Colonic mucosa (tissue), 4 donors: ENCODE measurements around the gene MTERF4. TPM values are rescaled to one million over a fixed set of nuclear protein-coding genes. Genes with fewer than 3 reads are reported as not detected.
A peak's percentile ranks its signal among the peaks of the same experiment; 100 is the strongest.

ENCODE experiments used
- DNase-seq: peaks from one replicate; pipeline ENCODE4 v3.0.0-alpha.2; 2020
- H3K27ac ChIP-seq: fragments of 200-600 bp; one replicate; pipeline ENCODE4 v1.8.0; 2021
- H3K27me3 ChIP-seq: fragments of 200-600 bp; one replicate; pipeline ENCODE4 v1.8.0; 2021
- H3K36me3 ChIP-seq: fragments of 200-600 bp; one replicate; pipeline ENCODE4 v1.8.0; 2021
- H3K4me1 ChIP-seq: fragments of 200-600 bp; one replicate; pipeline ENCODE4 v1.8.0; 2021; ENCODE audit warnings: mild to moderate bottlenecking
- H3K4me3 ChIP-seq: fragments of 200-600 bp; one replicate; pipeline ENCODE4 v1.8.0; 2021
- H3K9ac ChIP-seq, 2 donors: one replicate each; pipeline ENCODE4 v1.7.0; 2013; ENCODE audit warnings: control low read depth in 2 of 2, low read depth in 2 of 2, low read length in 2 of 2
- H3K9me3 ChIP-seq: fragments of 200-600 bp; one replicate; pipeline ENCODE4 v1.8.0; 2021
- CTCF ChIP-seq: fragments of 200-600 bp; IDR thresholded peaks from one replicate; pipeline ENCODE4 v1.8.0; 2022; ENCODE audit warnings: antibody characterized with exemption, mild to moderate bottlenecking
- intact Hi-C: fragments of 100-400 bp; cut with DNase I; formaldehyde crosslinking; loops from one replicate; pipeline ENCODE4 v1.14.1; 2022
- total RNA-seq, 2 donors: library from RNA; stranded (reverse); fragmentation: NEBNext Ultra II Directional in 1 of 2; extraction: Animal tissue kit (Norgen Biotek cat#: 25700) in 1 of 2; gene quantifications; one replicate each; pipeline ENCODE4 v1.2.1, GENCODE V29; 2021
- donor health status: healthy.
- donor health status: DM: no; HTN: no; CAD: no.
- donor health status: DM: no; HTN: no; CAD: no.

The MTERF4 gene
- total RNA-seq, 2 donors from 2014 or later: 20.2 to 25.5 TPM

- H3K27me3 ChIP-seq: no peaks in the 10 kb centered on the region
- H3K9me3 ChIP-seq: no peaks in the 10 kb centered on the region
- no peak overlapping the region for H3K27ac ChIP-seq
- H3K4me3 ChIP-seq: peak overlapping the region; percentile 17
- peak; percentile 47 for DNase-seq
- no peak for TF ChIP-seq CTCF
- intact Hi-C loops: no loop called here
- H3K9ac ChIP-seq: no peak overlapping the region
- no peaks in the 10 kb centered on the region for H3K36me3 ChIP-seq
- no peaks in the 10 kb centered on the region for H3K4me1 ChIP-seq
These were observed 37.9 kb downstream of the MTERF4 start for GRCh38 chr2:241064008-241064801.

GRCh38 chr2:241063587-241063986 lies 38.5 kb downstream of the MTERF4 start:
- H3K27me3 ChIP-seq: no peaks in the 10 kb centered on the region
- no peaks in the 10 kb centered on the region for H3K36me3 ChIP-seq
- DNase-seq: peak; percentile 16
- no peak overlapping the region for H3K9ac ChIP-seq
- no peaks in the 10 kb centered on the region for H3K4me1 ChIP-seq
- H3K9me3 ChIP-seq: no peaks in the 10 kb centered on the region
- intact Hi-C loops: no loop called here
- H3K4me3 ChIP-seq: peak overlapping the region; percentile 17
- TF ChIP-seq CTCF: no peak
- H3K27ac ChIP-seq: no peak overlapping the region

- Histone ChIP-seq H3K4me3 (no peak overlapping the region), H3K36me3 (no peaks in the 10 kb centered on the region), H3K9me3 (no peaks in the 10 kb centered on the region), H3K9ac (no peak overlapping the region), H3K27ac (no peak overlapping the region), H3K27me3 (no peaks in the 10 kb centered on the region), H3K4me1 (no peaks in the 10 kb centered on the region)
- DNase-seq: no peak
- intact Hi-C loops: no loop called here
- TF ChIP-seq CTCF: no peak
These were observed 39.0 kb downstream of the MTERF4 start for GRCh38 chr2:241063093-241063551.

- intact Hi-C loops: no loop called here
- Histone ChIP-seq H3K4me3 (no peak overlapping the region), H3K9me3 (no peaks in the 10 kb centered on the region), H3K36me3 (no peaks in the 10 kb centered on the region), H3K4me1 (no peaks in the 10 kb centered on the region), H3K27ac (no peak overlapping the region), H3K9ac (no peak overlapping the region), H3K27me3 (no peaks in the 10 kb centered on the region)
- DNase-seq: peak; percentile 14
- no peak for TF ChIP-seq CTCF
These were observed 39.5 kb downstream of the MTERF4 start for GRCh38 chr2:241062389-241063092.

GRCh38 chr2:241061275-241061674 lies 40.8 kb downstream of the MTERF4 start:
- no peak for TF ChIP-seq CTCF
- intact Hi-C loops: no loop called here
- Histone ChIP-seq H3K4me3 (no peak overlapping the region), H3K9me3 (no peaks in the 10 kb centered on the region), H3K9ac (no peak overlapping the region), H3K36me3 (no peaks in the 10 kb centered on the region), H3K27me3 (no peaks in the 10 kb centered on the region), H3K27ac (no peak overlapping the region), H3K4me1 (no peaks in the 10 kb centered on the region)
- no peak for DNase-seq
